Transverse colon (tissue), 4 donors: ENCODE measurements around the gene IFT122.

Experiments used
- CTCF ChIP-seq, 5 experiments: fragments of 200-600 bp in 3 of 5; fragments of 450-650 bp in 2 of 5; sonication (generic) in 3 of 5; IDR thresholded peaks; 1 replicate in 2 of 5; 2 replicates in 3 of 5; pipeline ENCODE4 v1.5.1; 2016 to 2017; ENCODE audit warnings: antibody characterized with exemption in 5 of 5, inconsistent platforms in 3 of 5, mild to moderate bottlenecking in 2 of 5, moderate library complexity in 1 of 5
- POLR2A ChIP-seq: fragments of 450-650 bp; IDR thresholded peaks from one replicate; pipeline ENCODE4 v1.6.1; 2016; ENCODE audit warnings: antibody characterized with exemption, mild to moderate bottlenecking, moderate library complexity
- POLR2AphosphoS5 ChIP-seq, 3 donors: sonication (generic); formaldehyde crosslinking; IDR thresholded peaks; one replicate each; pipeline ENCODE4 v1.6.1; 2016; ENCODE audit warnings: antibody characterized with exemption in 3 of 3

DNA sequence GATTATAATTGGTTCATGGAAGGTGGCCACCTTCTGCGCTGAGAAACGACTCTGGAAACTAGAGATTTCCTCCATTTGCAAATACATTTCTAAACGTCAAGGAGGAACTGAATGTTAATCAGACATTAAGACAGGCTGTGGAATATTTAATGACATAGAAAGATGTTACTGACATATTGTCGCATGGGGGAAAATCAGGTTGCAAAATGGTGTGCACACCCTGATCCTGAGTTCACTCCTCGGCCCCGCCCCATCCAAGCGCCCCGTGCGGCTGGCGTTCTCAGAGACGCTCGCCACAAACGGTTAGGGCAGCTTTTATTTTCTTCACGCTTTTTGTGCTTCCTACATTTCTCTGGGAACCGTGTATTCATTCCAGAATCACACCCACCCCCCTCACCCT is 113.7 kb downstream of the IFT122 start:
- TF ChIP-seq POLR2AphosphoS5 (IDR thresholded peaks at IDR 0.05) (no peak), CTCF (IDR thresholded peaks at IDR 0.05) (no peak), POLR2A (no peak)
